Stomach (tissue), 9 donors: ENCODE results near the gene GLRB. TPM values are rescaled to one million over a fixed set of nuclear protein-coding genes. Genes with fewer than 3 reads are reported as not detected.

Experiments
- DNase-seq, 2 donors: peaks; one replicate each; pipeline versions ENCODE4 v3.0.0 to v3.0.0-alpha.2; 2013 to 2019
- H3K27ac ChIP-seq, 5 donors: fragments of 200-600 bp in 4 of 5; sonication (generic) in 4 of 5; one replicate each; pipeline ENCODE4 v1.5.1; 2013 to 2019; ENCODE audit warnings: mild to moderate bottlenecking in 1 of 5, moderate library complexity in 1 of 5
- H3K27me3 ChIP-seq, 3 donors: fragments of 200-600 bp; sonication (generic); one replicate each; pipeline ENCODE4 v1.5.1; 2017 to 2019; ENCODE audit warnings: mixed run types in 1 of 3
- H3K36me3 ChIP-seq, 4 donors: fragments of 200-600 bp; sonication (generic); 1 replicate in 3 of 4; 2 replicates in 1 of 4; pipeline ENCODE4 v1.5.1; 2016 to 2019
- H3K4me1 ChIP-seq, 4 donors: fragments of 200-600 bp; sonication (generic); one replicate each; pipeline ENCODE4 v1.5.1; 2016 to 2019
- H3K4me3 ChIP-seq, 4 donors: fragments of 200-600 bp; sonication (generic) in 3 of 4; one replicate each; pipeline ENCODE4 v1.5.1; 2016 to 2019; ENCODE audit warnings: mild to moderate bottlenecking in 1 of 4
- H3K9me3 ChIP-seq, 4 donors: fragments of 200-600 bp; sonication (generic); one replicate each; pipeline ENCODE4 v1.5.1; 2016 to 2019
- EP300 ChIP-seq: sonication (generic); formaldehyde crosslinking; IDR thresholded peaks from one replicate; pipeline ENCODE4 v1.6.1; 2017; ENCODE audit warnings: antibody characterized with exemption
- POLR2A ChIP-seq, 4 donors: fragments of 450-650 bp; IDR thresholded peaks; one replicate each; pipeline ENCODE4 v1.6.1; 2016; ENCODE audit warnings: antibody characterized with exemption in 4 of 4, control low read depth in 2 of 4, mild to moderate bottlenecking in 1 of 4, moderate library complexity in 1 of 4
- POLR2AphosphoS5 ChIP-seq, 3 donors: sonication (generic); formaldehyde crosslinking; IDR thresholded peaks; one replicate each; pipeline ENCODE4 v1.6.1; 2016; ENCODE audit warnings: antibody characterized with exemption in 3 of 3
- WGBS, 5 donors: extraction: QIAGEN DNeasy Blood & Tissue Kit in 3 of 5; methylation state at CpG; one replicate each; pipeline versions ENCODE4 v1.1.5 to v1.1.7; 2013 to 2018; 5-methylcytosine and 5-hydroxymethylcytosine counted together
- intact Hi-C: fragments of 100-400 bp; cut with DNase I; formaldehyde crosslinking; loops from one replicate; pipeline ENCODE4 v1.15.1; 2023; ENCODE audit warnings: low total_unique reads
- polyA plus RNA-seq, 3 donors: library from polyadenylated mRNA; stranded (reverse); fragments of 200-250 nt; gene quantifications; one replicate each; pipeline ENCODE4 v1.2.3, GENCODE V29; 2013
- total RNA-seq, 5 donors: library from RNA; depleted of rRNA; stranded (reverse); fragments of >200 nt; gene quantifications; one replicate each; pipeline versions ENCODE4 v1.1.0 to v1.2.3, GENCODE V29; 2014 to 2016
- TF ChIP-seq, protein P1 (sequence below), 7 experiments: fragments of 450-650 bp in 4 of 7; fragments of 200-600 bp in 3 of 7; sonication (generic) in 3 of 7; IDR thresholded peaks; one replicate each; pipeline ENCODE4 v1.5.1; 2016 to 2019; ENCODE audit warnings: antibody characterized with exemption in 7 of 7, control low read depth in 2 of 7, mild to moderate bottlenecking in 1 of 7
- donor health status: healthy with polysubstance abuse.
- donor health status: Bipolar disorder and iron deficiency.
- donor health status: healthy.

The GLRB gene
- total and polyA plus RNA-seq, 8 donors, result 1.6 to 12.1 (median 5.1) TPM; not detected in 1

DNA sequence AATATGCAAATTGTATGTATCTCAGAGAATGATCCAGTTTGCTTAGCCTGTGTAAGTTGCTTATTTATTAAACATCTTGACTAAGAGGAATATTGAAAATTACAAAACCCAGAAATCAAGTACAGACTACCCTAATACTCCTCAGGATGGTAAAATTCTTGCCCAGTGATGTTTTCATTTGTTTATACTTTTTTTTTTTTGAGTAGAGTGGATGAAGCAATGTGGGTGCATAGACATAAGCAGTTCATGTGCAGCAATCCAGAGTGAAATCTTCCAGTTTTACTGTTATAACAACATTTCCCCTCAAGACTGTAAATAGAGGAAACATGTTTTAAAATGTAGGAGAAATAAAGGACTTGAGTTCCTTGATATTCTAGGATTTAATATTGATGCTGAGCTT, 4.7 kb downstream of the GLRB start:
- no peak for TF ChIP-seq POLR2AphosphoS5 (IDR thresholded peaks at IDR 0.05)
- Histone ChIP-seq H3K9me3 (no peaks in the 10 kb centered on the region), H3K4me1 (peaks cover 0 to 2% (median under 1%) of the 10 kb centered on the region in 4 donors), H3K27me3 (peaks cover 0 to 8% (median 7%) of the 10 kb centered on the region in 3 donors), H3K4me3 (no peak overlapping the region), H3K36me3 (no peaks in the 10 kb centered on the region), H3K27ac (no peak overlapping the region)
- intact Hi-C loops, result no loop called here
- DNase-seq, result no peak

DNA sequence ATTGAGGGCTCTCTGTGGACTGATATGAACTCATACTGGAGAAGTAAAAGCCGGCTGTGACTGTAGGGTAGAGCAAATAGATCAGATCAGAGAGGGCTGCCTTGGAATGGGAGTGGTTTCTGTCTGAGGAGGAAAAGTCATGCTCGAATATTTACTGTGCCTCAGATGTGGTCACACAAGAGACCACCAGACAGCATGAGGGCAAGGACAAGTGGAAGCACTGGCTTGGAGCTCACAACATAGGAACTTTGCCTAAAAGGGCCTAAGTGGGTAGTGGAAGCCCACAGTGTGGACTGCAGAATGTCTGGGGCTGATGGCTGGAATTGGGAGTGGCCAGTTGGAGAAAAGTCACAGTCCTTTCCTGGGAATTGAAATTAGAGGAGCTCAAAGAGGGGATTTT, 19.8 kb downstream of the GLRB start:
- no peak for TF ChIP-seq POLR2AphosphoS5 (IDR thresholded peaks at IDR 0.05)
- TF ChIP-seq POLR2A (IDR thresholded peaks at IDR 0.05), result no peak
- TF ChIP-seq EP300, result no peak
- TF ChIP-seq, protein P1, sequence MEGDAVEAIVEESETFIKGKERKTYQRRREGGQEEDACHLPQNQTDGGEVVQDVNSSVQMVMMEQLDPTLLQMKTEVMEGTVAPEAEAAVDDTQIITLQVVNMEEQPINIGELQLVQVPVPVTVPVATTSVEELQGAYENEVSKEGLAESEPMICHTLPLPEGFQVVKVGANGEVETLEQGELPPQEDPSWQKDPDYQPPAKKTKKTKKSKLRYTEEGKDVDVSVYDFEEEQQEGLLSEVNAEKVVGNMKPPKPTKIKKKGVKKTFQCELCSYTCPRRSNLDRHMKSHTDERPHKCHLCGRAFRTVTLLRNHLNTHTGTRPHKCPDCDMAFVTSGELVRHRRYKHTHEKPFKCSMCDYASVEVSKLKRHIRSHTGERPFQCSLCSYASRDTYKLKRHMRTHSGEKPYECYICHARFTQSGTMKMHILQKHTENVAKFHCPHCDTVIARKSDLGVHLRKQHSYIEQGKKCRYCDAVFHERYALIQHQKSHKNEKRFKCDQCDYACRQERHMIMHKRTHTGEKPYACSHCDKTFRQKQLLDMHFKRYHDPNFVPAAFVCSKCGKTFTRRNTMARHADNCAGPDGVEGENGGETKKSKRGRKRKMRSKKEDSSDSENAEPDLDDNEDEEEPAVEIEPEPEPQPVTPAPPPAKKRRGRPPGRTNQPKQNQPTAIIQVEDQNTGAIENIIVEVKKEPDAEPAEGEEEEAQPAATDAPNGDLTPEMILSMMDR (IDR thresholded peaks at IDR 0.05), result no peak
- Histone ChIP-seq H3K27ac (no peak overlapping the region), H3K27me3 (no peaks in the 10 kb centered on the region), H3K9me3 (no peaks in the 10 kb centered on the region), H3K36me3 (no peaks in the 10 kb centered on the region), H3K4me3 (no peak overlapping the region), H3K4me1 (no peaks in the 10 kb centered on the region)
- intact Hi-C loops, result no loop called here
- 41 to 68% (median 59%) methylated on average over 2 of the region's 2 CpGs for whole genome bisulfite sequencing, 5 donors
- no peak for DNase-seq

DNA sequence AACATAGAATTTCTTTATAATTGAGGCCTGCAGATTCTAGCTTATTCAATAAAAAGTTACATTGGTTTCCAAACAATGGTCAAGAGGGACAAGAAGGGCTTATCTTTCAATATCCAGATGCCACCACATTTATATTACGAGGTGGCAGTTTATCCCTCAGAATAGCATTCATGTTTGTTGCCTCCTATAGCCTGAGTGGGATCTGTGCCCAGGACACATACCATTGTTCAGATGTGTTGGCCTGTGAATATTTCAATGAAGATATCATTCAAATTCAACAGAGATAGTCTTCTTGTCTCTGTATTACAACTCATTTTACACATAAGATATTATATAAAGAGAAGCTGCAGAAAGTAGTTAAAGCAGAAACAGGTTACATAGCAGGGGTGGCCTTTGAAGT, 20.5 kb downstream of the GLRB start:
- no peak for DNase-seq
- intact Hi-C loops, result no loop called here
- Histone ChIP-seq H3K27ac (no peak overlapping the region), H3K4me1 (no peaks in the 10 kb centered on the region), H3K36me3 (no peaks in the 10 kb centered on the region), H3K27me3 (no peaks in the 10 kb centered on the region), H3K4me3 (no peak overlapping the region), H3K9me3 (no peaks in the 10 kb centered on the region)
- TF ChIP-seq POLR2A (IDR thresholded peaks at IDR 0.05) (no peak), POLR2AphosphoS5 (IDR thresholded peaks at IDR 0.05) (no peak), EP300 (no peak)
- TF ChIP-seq, protein P1 (IDR thresholded peaks at IDR 0.05), result no peak
- 74 to 80% (median 79%) methylated on average over 1 of the region's 1 CpG for whole genome bisulfite sequencing, 5 donors

DNA sequence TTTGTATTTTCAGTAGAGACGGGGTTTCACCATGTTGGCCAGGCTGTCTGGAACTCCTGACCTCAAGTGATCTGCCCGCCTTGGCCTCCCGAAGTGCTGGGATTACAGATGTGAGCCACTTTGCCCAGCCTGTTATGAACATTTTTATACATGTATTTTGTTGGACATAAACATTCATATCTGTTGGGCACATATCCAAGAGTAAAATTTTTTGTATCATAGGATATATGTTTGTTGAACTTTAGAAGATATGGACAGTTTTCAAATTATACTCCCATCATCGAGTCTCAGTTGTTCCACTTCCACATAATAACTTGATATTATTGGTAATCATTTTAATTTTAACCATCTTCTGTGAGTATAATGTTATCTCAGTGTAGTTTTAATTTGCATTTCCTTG, 23.6 kb downstream of the GLRB start:
- no peak for DNase-seq
- no peak for TF ChIP-seq EP300
- TF ChIP-seq POLR2AphosphoS5 (IDR thresholded peaks at IDR 0.05), result no peak
- TF ChIP-seq, protein P1 (IDR thresholded peaks at IDR 0.05), result no peak
- no peak for TF ChIP-seq POLR2A (IDR thresholded peaks at IDR 0.05)
- Histone ChIP-seq H3K9me3 (no peaks in the 10 kb centered on the region), H3K27ac (no peak overlapping the region), H3K4me1 (no peaks in the 10 kb centered on the region), H3K4me3 (no peak overlapping the region), H3K36me3 (no peaks in the 10 kb centered on the region), H3K27me3 (no peaks in the 10 kb centered on the region)
- intact Hi-C loops, result no loop called here
- 79 to 90% (median 85%) methylated on average over 4 of the region's 4 CpGs for WGBS, 5 donors

DNA sequence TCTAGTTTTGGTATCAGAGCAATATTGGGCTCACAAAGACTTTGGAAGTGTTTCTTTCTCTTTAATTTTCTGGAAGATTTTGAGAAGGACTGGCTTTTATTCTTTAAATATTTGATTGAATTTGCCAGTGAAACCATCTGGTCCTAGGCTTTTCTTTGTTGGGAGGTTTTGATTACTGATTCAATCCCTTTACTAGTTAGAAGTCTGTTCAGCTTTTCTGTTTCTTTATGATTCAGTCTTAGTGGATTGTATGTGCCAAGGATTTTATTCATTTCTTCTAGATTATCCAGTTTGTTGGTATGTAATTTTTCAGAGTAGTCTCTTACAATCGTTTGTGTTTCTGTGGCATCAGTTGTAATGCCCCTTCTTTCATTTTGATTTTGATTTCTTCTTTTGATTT, 28.6 kb downstream of the GLRB start:
- no peaks in the 10 kb centered on the region for H3K27me3 ChIP-seq
- H3K9me3 ChIP-seq, result peaks cover 0 to 6% (median 0%) of the 10 kb centered on the region in 4 donors
- no peak for DNase-seq
- no peak overlapping the region for H3K27ac ChIP-seq
- no peaks in the 10 kb centered on the region for H3K36me3 ChIP-seq
- 76 to 95% (median 80%) methylated on average over 1 of the region's 1 CpG for WGBS, 5 donors
- no peaks in the 10 kb centered on the region for H3K4me1 ChIP-seq
- TF ChIP-seq POLR2A (IDR thresholded peaks at IDR 0.05) (no peak), EP300 (no peak), POLR2AphosphoS5 (IDR thresholded peaks at IDR 0.05) (no peak)
- TF ChIP-seq, protein P1 (IDR thresholded peaks at IDR 0.05), result no peak
- no peak overlapping the region for H3K4me3 ChIP-seq
- intact Hi-C loops, result no loop called here
